H1 (cell line): ENCODE results near the gene OLA1.

Experiments used
- CBX8 ChIP-seq: fragments of 300-800, 300-1000 bp; sonication (generic); IDR thresholded peaks from 2 replicates; pipeline ENCODE4 v1.7.1; 2016; ENCODE audit warnings: low read depth, low read length, borderline replicate concordance
- CTCF ChIP-seq, 3 experiments: IDR thresholded peaks; 1 replicate in 2 of 3; 2 replicates in 1 of 3; pipeline versions ENCODE4 v1.5.1 to v1.6.1; 2011; ENCODE audit warnings: low read length in 3 of 3, mild to moderate bottlenecking in 3 of 3, inconsistent platforms in 2 of 3, low read depth in 1 of 3, moderate library complexity in 1 of 3; ENCODE audit not compliant: insufficient read depth in 1 of 3; ENCODE audit errors: control extremely low read depth in 1 of 3
- EGR1 ChIP-seq: IDR thresholded peaks from 2 replicates; pipeline ENCODE4 v1.6.1; 2011; ENCODE audit warnings: low read depth, low read length, borderline replicate concordance
- GABPA ChIP-seq: IDR thresholded peaks from 2 replicates; pipeline ENCODE4 v1.6.1; 2011; ENCODE audit warnings: mild to moderate bottlenecking, low read length, moderate library complexity, borderline replicate concordance; ENCODE audit not compliant: insufficient read depth
- JUND ChIP-seq: IDR thresholded peaks from 2 replicates; pipeline ENCODE4 v1.6.1; 2011; ENCODE audit warnings: mild to moderate bottlenecking, improper control_type of control experiment, low read length
- POLR2A ChIP-seq, 2 experiments: IDR thresholded peaks; 1 replicate in 1 of 2; 2 replicates in 1 of 2; pipeline ENCODE4 v1.6.1; 2011; ENCODE audit warnings: low read depth in 2 of 2, low read length in 2 of 2, mild to moderate bottlenecking in 2 of 2; ENCODE audit errors: control extremely low read depth in 1 of 2
- RXRA ChIP-seq: IDR thresholded peaks from 2 replicates; pipeline ENCODE4 v1.6.1; 2011; ENCODE audit warnings: low read depth, mild to moderate bottlenecking, low read length, moderate library complexity; ENCODE audit not compliant: insufficient read depth
- SIX5 ChIP-seq: IDR thresholded peaks from 2 replicates; pipeline ENCODE4 v1.6.1; 2011; ENCODE audit warnings: mild to moderate bottlenecking, low read depth, low read length
- SP2 ChIP-seq: IDR thresholded peaks from 2 replicates; pipeline ENCODE4 v1.6.1; 2012; ENCODE audit warnings: mild to moderate bottlenecking, low read length, inconsistent platforms
- SUZ12 ChIP-seq: fragments of 200-600 bp; sonication (generic); IDR thresholded peaks from 2 replicates; pipeline ENCODE4 v1.6.1; 2012; ENCODE audit warnings: mild to moderate bottlenecking, inconsistent platforms, low read length, moderate library complexity, mixed read lengths

GRCh38 chr2:174121175-174121574 lies 127.2 kb downstream of the OLA1 start:
- TF ChIP-seq SP2 (no peak), CTCF (IDR thresholded peaks at IDR 0.05; ENCODE audit: control extremely low read depth in 1 of 3, insufficient read depth in 1 of 3, low read depth in 1 of 3, low read length in 3 of 3) (no peak), RXRA (no peak), SUZ12 (no peak), POLR2A (IDR thresholded peaks at IDR 0.05; ENCODE audit: control extremely low read depth in 1 of 2, low read depth in 2 of 2, low read length in 2 of 2) (no peak), GABPA (no peak), SIX5 (no peak), CBX8 (no peak), EGR1 (no peak), JUND (no peak)
